ENCODE data around the gene CTNNA3. TPM values are rescaled to one million over a fixed set of nuclear protein-coding genes. Genes with fewer than 3 reads are reported as not detected.

CTNNA3 gene
- total RNA-seq, 2 donors from 2014 or later: 3.2 to 7.2 TPM

DNA sequence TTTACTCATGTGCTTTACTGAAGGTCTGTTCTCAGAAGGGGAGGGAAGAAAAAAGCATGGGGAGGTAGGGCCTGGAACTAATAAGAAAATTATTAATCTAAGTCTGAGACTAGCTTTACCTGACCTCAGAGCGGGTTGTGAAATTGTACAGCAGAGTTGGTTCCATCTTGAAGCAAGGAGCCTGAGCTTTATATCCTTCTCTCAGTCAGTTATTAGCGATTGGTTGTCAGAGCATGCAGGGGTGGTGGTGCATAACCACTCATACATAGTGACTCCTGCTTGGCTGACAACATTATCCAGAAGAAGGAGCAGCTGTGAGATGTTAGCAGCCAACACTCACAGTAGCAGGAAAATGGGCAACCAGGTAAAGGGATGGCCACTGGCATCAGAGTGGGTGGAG lies 1746.5 kb downstream of the CTNNA3 start:
- Mint-ChIP-seq H3K9me3 (no peaks in the 10 kb centered on the region), H3K27me3 (ENCODE audit: insufficient read depth) (no peaks in the 10 kb centered on the region), H3K4me3 (no peak overlapping the region), H3K4me1 (no peaks in the 10 kb centered on the region), H3K36me3 (ENCODE audit: low read depth) (no peaks in the 10 kb centered on the region), H3K27ac (no peak overlapping the region)
- no peak for DNase-seq
- Histone ChIP-seq H3K4me1 (ENCODE audit: control insufficient read depth, insufficient read depth, low read length) (no peaks in the 10 kb centered on the region), H3K27me3 (ENCODE audit: control insufficient read depth, insufficient read depth, low read length, poor library complexity, severe bottlenecking) (no peaks in the 10 kb centered on the region), H3K9ac (ENCODE audit: extremely low read depth, low read length, poor library complexity, severe bottlenecking) (no peak overlapping the region), H3K9me3 (ENCODE audit: control insufficient read depth, low read length) (no peaks in the 10 kb centered on the region), H3K4me3 (ENCODE audit: low read length) (no peak overlapping the region), H3K36me3 (ENCODE audit: control insufficient read depth, insufficient read depth, low read length) (no peaks in the 10 kb centered on the region), H3K27ac (ENCODE audit: low read depth, low read length) (no peak overlapping the region)
- 44 to 68% methylated on average over 2 of the region's 2 CpGs for WGBS, 2 experiments (ENCODE audit: insufficient coverage in 1 of 2, insufficient read length in 1 of 2)
- TF ChIP-seq, protein P1, sequence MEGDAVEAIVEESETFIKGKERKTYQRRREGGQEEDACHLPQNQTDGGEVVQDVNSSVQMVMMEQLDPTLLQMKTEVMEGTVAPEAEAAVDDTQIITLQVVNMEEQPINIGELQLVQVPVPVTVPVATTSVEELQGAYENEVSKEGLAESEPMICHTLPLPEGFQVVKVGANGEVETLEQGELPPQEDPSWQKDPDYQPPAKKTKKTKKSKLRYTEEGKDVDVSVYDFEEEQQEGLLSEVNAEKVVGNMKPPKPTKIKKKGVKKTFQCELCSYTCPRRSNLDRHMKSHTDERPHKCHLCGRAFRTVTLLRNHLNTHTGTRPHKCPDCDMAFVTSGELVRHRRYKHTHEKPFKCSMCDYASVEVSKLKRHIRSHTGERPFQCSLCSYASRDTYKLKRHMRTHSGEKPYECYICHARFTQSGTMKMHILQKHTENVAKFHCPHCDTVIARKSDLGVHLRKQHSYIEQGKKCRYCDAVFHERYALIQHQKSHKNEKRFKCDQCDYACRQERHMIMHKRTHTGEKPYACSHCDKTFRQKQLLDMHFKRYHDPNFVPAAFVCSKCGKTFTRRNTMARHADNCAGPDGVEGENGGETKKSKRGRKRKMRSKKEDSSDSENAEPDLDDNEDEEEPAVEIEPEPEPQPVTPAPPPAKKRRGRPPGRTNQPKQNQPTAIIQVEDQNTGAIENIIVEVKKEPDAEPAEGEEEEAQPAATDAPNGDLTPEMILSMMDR (conservative IDR thresholded peaks at IDR 0.05): no peak

DNA sequence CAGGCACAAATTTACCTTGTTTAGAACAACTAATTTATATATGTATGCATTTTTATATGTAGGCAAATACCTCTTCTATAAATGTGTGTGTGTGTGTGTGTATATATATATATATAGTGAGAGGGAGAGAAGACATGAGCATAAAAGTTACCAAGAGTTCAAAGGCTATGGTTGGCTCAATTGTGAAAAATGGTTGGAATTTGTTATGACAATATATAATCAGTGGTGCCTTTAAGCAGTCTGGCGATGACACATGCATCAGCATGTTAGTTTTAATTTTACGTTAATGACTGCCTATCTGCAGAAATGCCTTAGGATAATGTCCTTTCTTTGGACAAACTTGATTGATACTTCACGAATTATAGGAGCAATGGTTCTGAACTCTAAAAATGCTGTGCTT lies 1750.9 kb downstream of the CTNNA3 start:
- H3K27ac Mint-ChIP-seq: no peak overlapping the region
- WGBS, 2 experiments (ENCODE audit: insufficient coverage in 1 of 2, insufficient read length in 1 of 2): 89 to 100% methylated on average over 3 of the region's 3 CpGs
- TF ChIP-seq, protein P1 (conservative IDR thresholded peaks at IDR 0.05): no peak

DNA sequence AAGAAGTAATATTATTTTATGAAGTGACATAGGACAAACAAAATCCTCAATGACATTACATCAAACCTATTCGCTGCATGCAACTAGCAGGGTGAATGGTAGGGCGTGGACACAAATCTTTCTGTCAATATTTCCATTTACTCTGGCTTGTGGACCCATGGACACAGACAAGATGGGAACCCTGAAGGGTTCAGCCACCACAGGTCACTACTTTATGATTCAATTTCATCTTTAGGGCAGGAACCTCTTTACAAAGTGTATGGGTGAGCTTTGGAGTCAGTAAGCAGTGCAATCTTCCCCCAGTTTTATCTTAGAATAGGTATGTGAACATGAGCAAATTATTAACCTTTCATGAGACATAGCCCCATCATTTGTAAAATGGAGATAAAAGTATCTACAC lies 1752.5 kb downstream of the CTNNA3 start:
- Histone ChIP-seq H3K4me3 (ENCODE audit: low read length) (no peak overlapping the region), H3K27me3 (ENCODE audit: control insufficient read depth, insufficient read depth, low read length, poor library complexity, severe bottlenecking) (peaks cover 10% of the 10 kb centered on the region), H3K27ac (ENCODE audit: low read depth, low read length) (no peak overlapping the region), H3K9me3 (ENCODE audit: control insufficient read depth, low read length) (no peaks in the 10 kb centered on the region), H3K9ac (ENCODE audit: extremely low read depth, low read length, poor library complexity, severe bottlenecking) (no peak overlapping the region), H3K4me1 (ENCODE audit: control insufficient read depth, insufficient read depth, low read length) (peaks cover 3% of the 10 kb centered on the region), H3K36me3 (ENCODE audit: control insufficient read depth, insufficient read depth, low read length) (no peaks in the 10 kb centered on the region)
- Mint-ChIP-seq H3K9me3 (no peaks in the 10 kb centered on the region), H3K27ac (no peak overlapping the region), H3K4me3 (no peak overlapping the region), H3K4me1 (no peaks in the 10 kb centered on the region), H3K27me3 (ENCODE audit: insufficient read depth) (no peaks in the 10 kb centered on the region), H3K36me3 (ENCODE audit: low read depth) (no peaks in the 10 kb centered on the region)
- DNase-seq: no peak
- WGBS, 2 experiments (ENCODE audit: insufficient coverage in 1 of 2, insufficient read length in 1 of 2): 80 to 95% methylated on average over 1 to 2 of the region's 2 CpGs
- TF ChIP-seq, protein P1 (conservative IDR thresholded peaks at IDR 0.05): no peak

More for the DNA sequence above, 1750.9 kb downstream of the CTNNA3 start:
- DNase-seq: no peak
- H3K9me3 ChIP-seq (ENCODE audit: control insufficient read depth, low read length): no peaks in the 10 kb centered on the region
- H3K36me3 Mint-ChIP-seq (ENCODE audit: low read depth): no peaks in the 10 kb centered on the region
- H3K4me3 ChIP-seq (ENCODE audit: low read length): no peak overlapping the region
- no peaks in the 10 kb centered on the region for H3K4me1 Mint-ChIP-seq
- H3K9ac ChIP-seq (ENCODE audit: extremely low read depth, low read length, poor library complexity, severe bottlenecking): no peak overlapping the region
- H3K27me3 Mint-ChIP-seq (ENCODE audit: insufficient read depth): no peaks in the 10 kb centered on the region
- peaks cover 3% of the 10 kb centered on the region for H3K4me1 ChIP-seq (ENCODE audit: control insufficient read depth, insufficient read depth, low read length)
- H3K36me3 ChIP-seq (ENCODE audit: control insufficient read depth, insufficient read depth, low read length): no peaks in the 10 kb centered on the region
- H3K27ac ChIP-seq (ENCODE audit: low read depth, low read length): no peak overlapping the region
- H3K27me3 ChIP-seq (ENCODE audit: control insufficient read depth, insufficient read depth, low read length, poor library complexity, severe bottlenecking): peaks cover 10% of the 10 kb centered on the region
- no peaks in the 10 kb centered on the region for H3K9me3 Mint-ChIP-seq
- H3K4me3 Mint-ChIP-seq: no peak overlapping the region
